Tibial artery (tissue), 4 donors: ENCODE measurements around the gene PLA2G4A.

Source experiments
- DNase-seq, 2 donors: peaks; one replicate each; pipeline ENCODE4 v3.0.0-alpha.2; 2019
- H3K27ac ChIP-seq, 2 donors: fragments of 200-600 bp; sonication (generic) in 1 of 2; 1 replicate in 1 of 2; 2 replicates in 1 of 2; pipeline ENCODE4 v1.5.1; 2018 to 2019; ENCODE audit warnings: mild to moderate bottlenecking in 1 of 2
- H3K27me3 ChIP-seq, 2 donors: fragments of 200-600 bp; sonication (generic) in 1 of 2; one replicate each; pipeline versions ENCODE4 v1.5.1 to v1.6.0; 2016 to 2019
- H3K36me3 ChIP-seq, 3 donors: fragments of 200-600 bp; sonication (generic) in 2 of 3; one replicate each; pipeline ENCODE4 v1.5.1; 2016 to 2019; ENCODE audit warnings: mild to moderate bottlenecking in 2 of 3
- H3K4me1 ChIP-seq, 4 donors: fragments of 200-600 bp; sonication (generic) in 2 of 4; 1 replicate in 3 of 4; 2 replicates in 1 of 4; pipeline ENCODE4 v1.5.1; 2016 to 2019
- H3K4me3 ChIP-seq, 2 donors: fragments of 200-600 bp; sonication (generic) in 1 of 2; 1 replicate in 1 of 2; 2 replicates in 1 of 2; pipeline ENCODE4 v1.5.1; 2018 to 2019; ENCODE audit warnings: mild to moderate bottlenecking in 2 of 2
- H3K9me3 ChIP-seq, 3 donors: fragments of 200-600 bp; sonication (generic) in 1 of 3; one replicate each; pipeline ENCODE4 v1.5.1; 2016 to 2019
- intact Hi-C: fragments of 100-400 bp; cut with DNase I; formaldehyde crosslinking; loops from one replicate; pipeline ENCODE4 v1.15.0; 2023; ENCODE audit warnings: low total_unique reads
- TF ChIP-seq, protein P1 (sequence below), 2 experiments: fragments of 200-600 bp in 1 of 2; fragments of 450-650 bp in 1 of 2; IDR thresholded peaks; one replicate each; pipeline ENCODE4 v1.5.1; 2017 to 2019; ENCODE audit warnings: antibody characterized with exemption in 2 of 2, mild to moderate bottlenecking in 1 of 2, moderate library complexity in 1 of 2

Gene PLA2G4A

DNA sequence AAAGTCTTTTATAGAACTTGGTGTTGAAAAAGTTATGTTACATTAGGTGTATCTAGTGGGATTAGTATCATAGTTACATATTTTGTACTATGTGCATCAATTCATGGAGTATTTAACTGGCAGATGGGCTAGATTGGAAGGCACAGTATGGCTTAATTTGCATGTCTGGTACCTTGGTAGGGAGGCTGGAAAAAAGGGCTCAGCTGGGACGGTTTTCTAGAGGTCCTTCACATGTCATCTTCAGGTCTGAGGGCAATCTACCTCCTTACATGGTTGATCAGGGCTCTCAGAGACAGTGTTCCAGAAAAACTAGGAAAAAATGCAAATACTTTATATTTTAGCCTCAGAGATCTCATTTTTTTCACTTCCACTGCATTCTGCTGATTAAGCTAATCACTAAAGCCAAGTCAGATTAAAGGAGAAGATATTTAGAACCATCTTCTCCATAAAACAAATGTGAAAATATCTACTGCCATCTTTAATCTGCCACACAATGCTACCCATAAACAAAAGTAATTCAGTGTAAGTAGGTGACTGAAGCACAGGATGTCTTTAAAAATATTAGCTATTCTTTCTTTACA is 209.3 kb downstream of the PLA2G4A start:
- Histone ChIP-seq H3K9me3 (no peaks in the 10 kb centered on the region), H3K4me1 (no peaks in the 10 kb centered on the region), H3K4me3 (no peak overlapping the region), H3K27ac (no peak overlapping the region), H3K27me3 (no peaks in the 10 kb centered on the region), H3K36me3 (no peaks in the 10 kb centered on the region)
- TF ChIP-seq, protein P1, sequence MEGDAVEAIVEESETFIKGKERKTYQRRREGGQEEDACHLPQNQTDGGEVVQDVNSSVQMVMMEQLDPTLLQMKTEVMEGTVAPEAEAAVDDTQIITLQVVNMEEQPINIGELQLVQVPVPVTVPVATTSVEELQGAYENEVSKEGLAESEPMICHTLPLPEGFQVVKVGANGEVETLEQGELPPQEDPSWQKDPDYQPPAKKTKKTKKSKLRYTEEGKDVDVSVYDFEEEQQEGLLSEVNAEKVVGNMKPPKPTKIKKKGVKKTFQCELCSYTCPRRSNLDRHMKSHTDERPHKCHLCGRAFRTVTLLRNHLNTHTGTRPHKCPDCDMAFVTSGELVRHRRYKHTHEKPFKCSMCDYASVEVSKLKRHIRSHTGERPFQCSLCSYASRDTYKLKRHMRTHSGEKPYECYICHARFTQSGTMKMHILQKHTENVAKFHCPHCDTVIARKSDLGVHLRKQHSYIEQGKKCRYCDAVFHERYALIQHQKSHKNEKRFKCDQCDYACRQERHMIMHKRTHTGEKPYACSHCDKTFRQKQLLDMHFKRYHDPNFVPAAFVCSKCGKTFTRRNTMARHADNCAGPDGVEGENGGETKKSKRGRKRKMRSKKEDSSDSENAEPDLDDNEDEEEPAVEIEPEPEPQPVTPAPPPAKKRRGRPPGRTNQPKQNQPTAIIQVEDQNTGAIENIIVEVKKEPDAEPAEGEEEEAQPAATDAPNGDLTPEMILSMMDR (IDR thresholded peaks at IDR 0.05), result no peak
- no peak for DNase-seq
- intact Hi-C loops, result no loop called here
